Trophoblast cell (in vitro differentiated cells and primary cell): ENCODE results near the gene STS.

ENCODE experiments used
- DNase-seq, 2 donors: peaks; one replicate each; pipeline ENCODE4 v3.0.0-alpha.2; 2016
- H2AFZ ChIP-seq: 2 replicates; pipeline ENCODE4 v1.6.1; 2013; ENCODE audit warnings: low read length, moderate library complexity, mild to moderate bottlenecking; ENCODE audit not compliant: insufficient read depth, poor library complexity
- H2AK5ac ChIP-seq: 2 replicates; pipeline ENCODE4 v1.6.1; 2013; ENCODE audit warnings: mild to moderate bottlenecking, low read length
- H2BK120ac ChIP-seq: 2 replicates; pipeline ENCODE4 v1.6.1; 2013; ENCODE audit warnings: low read length, mild to moderate bottlenecking, moderate library complexity; ENCODE audit not compliant: insufficient read depth, poor library complexity
- H2BK12ac ChIP-seq: 2 replicates; pipeline ENCODE4 v1.6.1; 2013; ENCODE audit warnings: mild to moderate bottlenecking, low read length, moderate library complexity
- H2BK5ac ChIP-seq: 2 replicates; pipeline ENCODE4 v1.6.1; 2013; ENCODE audit warnings: low read length, low read depth, moderate library complexity, mild to moderate bottlenecking; ENCODE audit not compliant: poor library complexity
- H3K14ac ChIP-seq: 2 replicates; pipeline ENCODE4 v1.6.1; 2013; ENCODE audit warnings: mild to moderate bottlenecking, low read length
- H3K18ac ChIP-seq: 2 replicates; pipeline ENCODE4 v1.6.1; 2013; ENCODE audit warnings: mild to moderate bottlenecking, low read length
- H3K23ac ChIP-seq: 2 replicates; pipeline ENCODE4 v1.6.1; 2013; ENCODE audit warnings: low read length
- H3K27ac ChIP-seq: 2 replicates; pipeline ENCODE4 v1.5.1; 2013; ENCODE audit warnings: low read depth, mild to moderate bottlenecking, inconsistent platforms, low read length, moderate library complexity
- H3K27me3 ChIP-seq: 2 replicates; pipeline ENCODE4 v1.6.1; 2013; ENCODE audit warnings: inconsistent platforms, mild to moderate bottlenecking, low read length, moderate library complexity; ENCODE audit not compliant: insufficient read depth
- H3K36me3 ChIP-seq, 2 experiments: 1 replicate in 1 of 2; 2 replicates in 1 of 2; pipeline ENCODE4 v1.6.1; 2013; ENCODE audit warnings: low read length in 2 of 2, mild to moderate bottlenecking in 2 of 2, moderate library complexity in 1 of 2; ENCODE audit not compliant: insufficient read depth in 2 of 2, control insufficient read depth in 1 of 2
- H3K4ac ChIP-seq: 2 replicates; pipeline ENCODE4 v1.6.1; 2013; ENCODE audit warnings: low read depth, mild to moderate bottlenecking, low read length, moderate library complexity
- H3K4me1 ChIP-seq, 2 experiments: 1 replicate in 1 of 2; 2 replicates in 1 of 2; pipeline ENCODE4 v1.6.1; 2013; ENCODE audit warnings: low read length in 2 of 2, mild to moderate bottlenecking in 2 of 2, moderate library complexity in 1 of 2; ENCODE audit not compliant: insufficient read depth in 2 of 2, control insufficient read depth in 1 of 2
- H3K4me2 ChIP-seq: 2 replicates; pipeline ENCODE4 v1.6.1; 2013; ENCODE audit warnings: inconsistent platforms, mild to moderate bottlenecking, low read length, moderate library complexity
- H3K4me3 ChIP-seq: 2 replicates; pipeline ENCODE4 v1.5.1; 2013; ENCODE audit warnings: mild to moderate bottlenecking, low read depth, low read length, inconsistent platforms
- H3K79me1 ChIP-seq: one replicate; pipeline ENCODE4 v1.6.1; 2013; ENCODE audit warnings: low read length
- H3K79me2 ChIP-seq: 2 replicates; pipeline ENCODE4 v1.6.1; 2013; ENCODE audit warnings: low read length, mild to moderate bottlenecking; ENCODE audit not compliant: control insufficient read depth, insufficient read depth, poor library complexity
- H3K9ac ChIP-seq: 2 replicates; pipeline ENCODE4 v1.6.1; 2013; ENCODE audit warnings: mild to moderate bottlenecking, low read length
- H3K9me3 ChIP-seq: 2 replicates; pipeline ENCODE4 v1.6.1; 2013; ENCODE audit warnings: low read depth, mild to moderate bottlenecking, control low read depth, inconsistent platforms, low read length; ENCODE audit not compliant: insufficient read depth
- H4K12ac ChIP-seq: 2 replicates; pipeline ENCODE4 v1.6.1; 2013; ENCODE audit warnings: low read depth, mild to moderate bottlenecking, low read length, moderate library complexity
- H4K8ac ChIP-seq: 2 replicates; pipeline ENCODE4 v1.6.1; 2013; ENCODE audit warnings: low read depth, mild to moderate bottlenecking, low read length, moderate library complexity
- H4K91ac ChIP-seq: one replicate; pipeline ENCODE4 v1.6.1; 2013; ENCODE audit warnings: low read depth, mild to moderate bottlenecking, low read length, moderate library complexity
- WGBS: extraction: QIAGEN DNeasy Blood & Tissue Kit; methylation state at CpG from one replicate; pipeline ENCODE4 v1.1.7; 2013; ENCODE audit warnings: missing lambda C conversion rate; ENCODE audit not compliant: insufficient read length, insufficient coverage; ENCODE audit errors: extremely low coverage; 5-methylcytosine and 5-hydroxymethylcytosine counted together

Gene STS

DNA sequence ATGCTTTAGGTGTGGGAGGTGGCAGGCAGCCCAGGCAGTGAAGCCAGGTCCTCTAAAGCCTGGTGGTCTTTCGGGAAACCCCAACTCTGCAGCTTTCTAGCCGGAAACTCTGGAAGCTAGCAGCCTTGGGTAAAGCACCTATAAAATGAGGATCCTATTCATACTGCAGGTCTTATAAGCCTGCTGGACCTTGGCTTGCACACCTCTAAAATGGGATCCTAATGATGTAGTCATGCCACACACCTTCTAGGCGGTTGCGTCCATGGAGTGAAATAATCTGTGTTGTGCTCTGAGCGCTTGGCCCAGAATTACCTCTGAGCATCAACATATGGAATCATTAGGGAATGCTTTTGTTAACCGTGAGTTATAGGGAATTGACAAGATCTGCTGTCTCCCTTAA is 36.0 kb upstream of the STS start:
- no peaks in the 10 kb centered on the region for H3K79me1 ChIP-seq
- no peaks in the 10 kb centered on the region for H3K9me3 ChIP-seq
- no peak overlapping the region for H3K14ac ChIP-seq
- H3K4ac ChIP-seq = no peak overlapping the region
- no peak overlapping the region for H3K18ac ChIP-seq
- no peak overlapping the region for H3K23ac ChIP-seq
- H3K4me1 ChIP-seq = peaks cover 3 to 7% of the 10 kb centered on the region in 2 experiments
- no peak for DNase-seq
- no peak overlapping the region for H2AK5ac ChIP-seq
- H2AFZ ChIP-seq = no peak overlapping the region
- no peak overlapping the region for H4K12ac ChIP-seq
- H2BK5ac ChIP-seq = no peak overlapping the region
- no peak overlapping the region for H2BK120ac ChIP-seq
- no peak overlapping the region for H2BK12ac ChIP-seq
- no peak overlapping the region for H3K4me3 ChIP-seq
- no CpG with 5 or more reads among the region's 6 CpGs for WGBS
- no peak overlapping the region for H4K8ac ChIP-seq
- H3K36me3 ChIP-seq = no peaks in the 10 kb centered on the region
- no peaks in the 10 kb centered on the region for H3K27me3 ChIP-seq
- H3K79me2 ChIP-seq = no peaks in the 10 kb centered on the region
- no peak overlapping the region for H3K9ac ChIP-seq
- H3K27ac ChIP-seq = no peak overlapping the region
- no peak overlapping the region for H3K4me2 ChIP-seq
- no peak overlapping the region for H4K91ac ChIP-seq

DNA sequence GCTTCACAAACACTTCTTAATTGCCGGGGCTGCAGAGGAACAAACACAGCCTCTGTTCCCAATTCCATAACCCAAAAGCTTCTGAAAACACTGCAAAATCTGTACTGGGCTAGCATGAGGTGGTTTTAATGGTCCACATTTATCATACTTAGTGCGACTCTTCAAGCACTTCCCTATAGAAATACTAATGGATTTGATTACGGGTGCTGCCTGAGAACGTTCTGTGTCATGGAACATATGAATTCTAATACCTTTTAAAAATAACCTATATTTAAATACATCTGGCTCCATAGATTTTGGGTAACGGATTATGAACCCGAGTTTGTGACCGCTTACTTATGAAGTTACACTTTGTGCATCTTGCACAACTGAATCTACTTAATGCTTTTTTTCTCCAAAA is 35.4 kb upstream of the STS start:
- H2AFZ ChIP-seq = no peak overlapping the region
- no peak for DNase-seq
- no peak overlapping the region for H3K4me3 ChIP-seq
- H3K79me2 ChIP-seq = no peaks in the 10 kb centered on the region
- H3K4ac ChIP-seq = no peak overlapping the region
- no peak overlapping the region for H3K18ac ChIP-seq
- no peaks in the 10 kb centered on the region for H3K9me3 ChIP-seq
- no peak overlapping the region for H3K4me2 ChIP-seq
- no peak overlapping the region for H2AK5ac ChIP-seq
- no peak overlapping the region for H3K14ac ChIP-seq
- H3K79me1 ChIP-seq = no peaks in the 10 kb centered on the region
- H4K91ac ChIP-seq = no peak overlapping the region
- peaks cover 0 to 2% of the 10 kb centered on the region in 2 experiments for H3K36me3 ChIP-seq
- H3K27ac ChIP-seq = no peak overlapping the region
- no CpG with 5 or more reads among the region's 7 CpGs for WGBS
- H3K4me1 ChIP-seq = peaks cover 3 to 7% of the 10 kb centered on the region in 2 experiments
- H2BK5ac ChIP-seq = no peak overlapping the region
- H2BK12ac ChIP-seq = no peak overlapping the region
- no peak overlapping the region for H4K12ac ChIP-seq
- H4K8ac ChIP-seq = no peak overlapping the region
- no peak overlapping the region for H3K23ac ChIP-seq
- H3K27me3 ChIP-seq = no peaks in the 10 kb centered on the region
- no peak overlapping the region for H3K9ac ChIP-seq
- no peak overlapping the region for H2BK120ac ChIP-seq

DNA sequence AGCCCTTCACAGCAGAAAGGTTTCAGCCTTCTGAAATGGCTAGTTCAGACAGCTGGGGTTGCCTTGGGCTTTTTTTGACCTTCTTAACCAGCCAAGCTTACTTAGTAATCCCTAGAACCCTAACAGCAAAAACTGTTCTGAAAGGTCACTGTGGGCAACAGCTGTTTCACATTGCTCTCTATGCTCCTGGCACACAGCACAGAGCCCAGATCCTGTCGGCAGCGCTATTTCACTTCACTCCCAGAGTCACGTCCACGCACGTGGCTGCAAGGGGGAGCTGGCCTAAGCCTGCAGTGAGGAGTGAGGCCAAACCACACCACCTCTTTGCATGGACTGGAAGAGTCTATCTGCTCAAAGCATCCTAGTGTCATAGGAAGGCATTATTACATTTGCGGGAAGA is 32.0 kb upstream of the STS start:
- Histone ChIP-seq H3K27ac (no peak overlapping the region), H3K79me1 (no peaks in the 10 kb centered on the region), H3K79me2 (no peaks in the 10 kb centered on the region), H2BK12ac (no peak overlapping the region), H2AFZ (no peak overlapping the region), H3K18ac (no peak overlapping the region), H3K4me3 (no peak overlapping the region), H3K27me3 (no peaks in the 10 kb centered on the region), H4K8ac (no peak overlapping the region), H3K36me3 (peaks cover 0 to 2% of the 10 kb centered on the region in 2 experiments), H2BK5ac (no peak overlapping the region), H2BK120ac (no peak overlapping the region), H3K23ac (no peak overlapping the region), H3K14ac (no peak overlapping the region), H3K9ac (no peak overlapping the region), H3K4me1 (peaks cover 3 to 5% of the 10 kb centered on the region in 2 experiments), H3K4ac (no peak overlapping the region), H3K9me3 (no peaks in the 10 kb centered on the region), H4K91ac (no peak overlapping the region), H3K4me2 (no peak overlapping the region), H4K12ac (no peak overlapping the region), H2AK5ac (no peak overlapping the region)
- WGBS = no CpG with 5 or more reads among the region's 6 CpGs
- no peak for DNase-seq

DNA sequence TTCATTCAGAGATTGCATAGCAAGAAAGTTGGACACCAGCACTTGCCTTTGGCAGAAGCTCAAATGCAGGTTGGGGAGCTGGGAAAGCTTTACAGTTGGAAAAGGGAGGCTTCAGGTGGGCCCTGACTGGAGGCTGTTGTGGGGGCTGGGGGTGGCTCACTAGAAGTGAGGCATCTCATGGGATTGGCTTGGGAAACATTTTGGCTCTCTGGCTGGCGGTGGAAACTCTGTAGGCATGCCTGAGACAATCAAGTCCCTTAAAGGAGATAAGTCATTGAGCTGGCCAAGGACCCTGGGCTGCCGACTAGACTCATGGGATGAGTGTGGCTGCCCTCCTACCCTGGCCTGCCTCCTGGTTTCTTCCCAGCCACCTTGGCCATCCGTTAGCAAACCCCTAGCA is 31.4 kb upstream of the STS start:
- H4K8ac ChIP-seq = no peak overlapping the region
- H3K4me3 ChIP-seq = no peak overlapping the region
- WGBS = no CpG with 5 or more reads among the region's 3 CpGs
- no peak overlapping the region for H3K4ac ChIP-seq
- H3K23ac ChIP-seq = no peak overlapping the region
- H3K27me3 ChIP-seq = no peaks in the 10 kb centered on the region
- H3K79me2 ChIP-seq = no peaks in the 10 kb centered on the region
- no peak overlapping the region for H4K12ac ChIP-seq
- H3K4me2 ChIP-seq = no peak overlapping the region
- H3K79me1 ChIP-seq = no peaks in the 10 kb centered on the region
- DNase-seq = no peak
- H3K9me3 ChIP-seq = no peaks in the 10 kb centered on the region
- H2BK12ac ChIP-seq = no peak overlapping the region
- H3K27ac ChIP-seq = no peak overlapping the region
- H3K14ac ChIP-seq = no peak overlapping the region
- H3K18ac ChIP-seq = no peak overlapping the region
- H2BK120ac ChIP-seq = no peak overlapping the region
- H3K4me1 ChIP-seq = peaks cover under 1 to 2% of the 10 kb centered on the region in 2 experiments
- H2AK5ac ChIP-seq = no peak overlapping the region
- H3K9ac ChIP-seq = no peak overlapping the region
- no peak overlapping the region for H2BK5ac ChIP-seq
- H3K36me3 ChIP-seq = peaks cover 0 to 2% of the 10 kb centered on the region in 2 experiments
- no peak overlapping the region for H2AFZ ChIP-seq
- H4K91ac ChIP-seq = no peak overlapping the region
